Measurements from ENCODE around the gene SLC47A2. TPM values are rescaled to one million over a fixed set of nuclear protein-coding genes. Genes with fewer than 3 reads are reported as not detected.

Gene SLC47A2
- total RNA-seq, 3 donors from 2014 or later, result 0.15 to 0.66 TPM; not detected in 1

GRCh38 chr17:19707728-19708221 lies 8.6 kb downstream of the SLC47A2 start:
- DNase-seq (ENCODE audit: low spot score in 2 of 2), result peak in 1 of 2 donors; percentile 77
- H3K4me3 ChIP-seq, result no peak overlapping the region
- H3K36me3 ChIP-seq, result no peaks in the 10 kb centered on the region
- H3K9me3 ChIP-seq, result no peaks in the 10 kb centered on the region
- TF ChIP-seq POLR2AphosphoS5 (IDR thresholded peaks at IDR 0.05), result no peak
- intact Hi-C loops (cut with DNase I; ENCODE audit: low total_unique reads), result no loop called here
- peak overlapping the region; percentile 84 to 87 for H3K27ac ChIP-seq
- no peaks in the 10 kb centered on the region for H3K27me3 ChIP-seq
- H3K4me1 ChIP-seq, result no peaks in the 10 kb centered on the region

GRCh38 chr17:19706791-19707727 lies 9.3 kb downstream of the SLC47A2 start:
- peak overlapping the region; percentile 84 to 87 for H3K27ac ChIP-seq
- H3K36me3 ChIP-seq, result no peaks in the 10 kb centered on the region
- TF ChIP-seq CTCF (IDR thresholded peaks at IDR 0.05), result no peak
- TF ChIP-seq POLR2AphosphoS5 (IDR thresholded peaks at IDR 0.05), result peak in 1 of 3 donors; percentile 29
- no peak overlapping the region for H3K4me3 ChIP-seq
- H3K9me3 ChIP-seq, result no peaks in the 10 kb centered on the region
- no peaks in the 10 kb centered on the region for H3K27me3 ChIP-seq
- intact Hi-C loops (cut with DNase I; ENCODE audit: low total_unique reads), result no loop called here
- H3K4me1 ChIP-seq, result no peaks in the 10 kb centered on the region
- DNase-seq (ENCODE audit: low spot score in 2 of 2), result peak in 1 of 2 donors; percentile 89

- Histone ChIP-seq H3K27ac (peak overlapping the region; percentile 69 to 70), H3K36me3 (no peaks in the 10 kb centered on the region), H3K9me3 (no peaks in the 10 kb centered on the region), H3K4me1 (no peaks in the 10 kb centered on the region), H3K4me3 (no peak overlapping the region), H3K27me3 (no peaks in the 10 kb centered on the region)
- intact Hi-C loops (cut with DNase I; ENCODE audit: low total_unique reads), result no loop called here
- no peak for TF ChIP-seq CTCF (IDR thresholded peaks at IDR 0.05)
- peak in 1 of 2 donors; percentile 18 for DNase-seq (ENCODE audit: low spot score in 2 of 2)
Measured at GRCh38 chr17:19705771-19706770, 10.3 kb downstream of the SLC47A2 start.

GRCh38 chr17:19705201-19705600 lies 11.2 kb downstream of the SLC47A2 start:
- peak in 1 of 2 donors; percentile 16 for DNase-seq (ENCODE audit: low spot score in 2 of 2)
- H3K27ac ChIP-seq, result peak overlapping the region in 1 of 2 donors; percentile 70
- no peaks in the 10 kb centered on the region for H3K4me1 ChIP-seq
- H3K27me3 ChIP-seq, result no peaks in the 10 kb centered on the region
- intact Hi-C loops (cut with DNase I; ENCODE audit: low total_unique reads), result no loop called here
- no peak for TF ChIP-seq POLR2AphosphoS5 (IDR thresholded peaks at IDR 0.05)
- TF ChIP-seq CTCF (IDR thresholded peaks at IDR 0.05), result no peak
- no peak for TF ChIP-seq POLR2A (IDR thresholded peaks at IDR 0.05)
- H3K4me3 ChIP-seq, result no peak overlapping the region
- no peaks in the 10 kb centered on the region for H3K9me3 ChIP-seq
- no peaks in the 10 kb centered on the region for H3K36me3 ChIP-seq

- Histone ChIP-seq H3K9me3 (no peaks in the 10 kb centered on the region), H3K27me3 (no peaks in the 10 kb centered on the region), H3K4me1 (no peaks in the 10 kb centered on the region), H3K36me3 (no peaks in the 10 kb centered on the region), H3K4me3 (no peak overlapping the region), H3K27ac (peak overlapping the region; percentile 36 to 63)
- TF ChIP-seq POLR2AphosphoS5 (IDR thresholded peaks at IDR 0.05) (no peak), CTCF (IDR thresholded peaks at IDR 0.05) (no peak), POLR2A (IDR thresholded peaks at IDR 0.05) (no peak)
- intact Hi-C loops (cut with DNase I; ENCODE audit: low total_unique reads), result no loop called here
- peak in 1 of 2 donors; percentile 16 for DNase-seq (ENCODE audit: low spot score in 2 of 2)
Measured at GRCh38 chr17:19703828-19704613, 12.4 kb downstream of the SLC47A2 start.
